H9 (cell line): ENCODE measurements around the gene RCAN2. TPM values are rescaled to one million over a fixed set of nuclear protein-coding genes. Genes with fewer than 3 reads are reported as not detected.

Source experiments
- DNase-seq: peaks from one replicate; pipeline ENCODE4 v3.0.0-alpha.2; 2017
- H2AFZ ChIP-seq: one replicate; pipeline ENCODE4 v1.6.1; 2013; ENCODE audit warnings: mild to moderate bottlenecking, low read length, control low read depth, moderate library complexity
- H2AK5ac ChIP-seq: 2 replicates; pipeline ENCODE4 v1.6.1; 2013; ENCODE audit warnings: low read length, control low read depth, mixed read lengths; ENCODE audit not compliant: insufficient read length
- H2BK120ac ChIP-seq: one replicate; pipeline ENCODE4 v1.6.1; 2013; ENCODE audit warnings: low read depth, mild to moderate bottlenecking, low read length, control low read depth, inconsistent platforms; ENCODE audit not compliant: poor library complexity, severe bottlenecking
- H2BK12ac ChIP-seq: 2 replicates; pipeline ENCODE4 v1.6.1; 2013; ENCODE audit warnings: low read length, control low read depth, mixed read lengths, low read depth; ENCODE audit not compliant: insufficient read length
- H2BK15ac ChIP-seq: 2 replicates; pipeline ENCODE4 v1.6.1; 2013; ENCODE audit warnings: low read depth, low read length, control low read depth
- H2BK20ac ChIP-seq: one replicate; pipeline ENCODE4 v1.6.1; 2013; ENCODE audit warnings: low read depth, mild to moderate bottlenecking, low read length, control low read depth, inconsistent platforms; ENCODE audit not compliant: poor library complexity, severe bottlenecking
- H2BK5ac ChIP-seq: 2 replicates; pipeline ENCODE4 v1.6.1; 2013; ENCODE audit warnings: low read length, control low read depth, mixed read lengths; ENCODE audit not compliant: insufficient read length
- H3K14ac ChIP-seq: 2 replicates; pipeline ENCODE4 v1.6.1; 2013; ENCODE audit warnings: low read length, control low read depth; ENCODE audit not compliant: insufficient read depth
- H3K18ac ChIP-seq: 2 replicates; pipeline ENCODE4 v1.6.1; 2013; ENCODE audit warnings: low read depth, mild to moderate bottlenecking, mixed read lengths, low read length, control low read depth; ENCODE audit not compliant: insufficient read length
- H3K23ac ChIP-seq: 2 replicates; pipeline ENCODE4 v1.6.1; 2013; ENCODE audit warnings: low read length, control low read depth, mixed read lengths, low read depth; ENCODE audit not compliant: insufficient read length
- H3K23me2 ChIP-seq: 2 replicates; pipeline ENCODE4 v1.6.1; 2013; ENCODE audit warnings: low read depth, mild to moderate bottlenecking, mixed read lengths, low read length, control low read depth; ENCODE audit not compliant: insufficient read length, poor library complexity, severe bottlenecking
- H3K27ac ChIP-seq: 2 replicates; pipeline ENCODE4 v1.5.1; 2013; ENCODE audit warnings: low read length, control low read depth, mixed read lengths, low read depth; ENCODE audit not compliant: insufficient read length
- H3K27me3 ChIP-seq: 2 replicates; pipeline ENCODE4 v1.6.1; 2013; ENCODE audit warnings: low read length, control low read depth, inconsistent platforms; ENCODE audit not compliant: insufficient read depth
- H3K4ac ChIP-seq: 2 replicates; pipeline ENCODE4 v1.6.1; 2013; ENCODE audit warnings: low read depth, mild to moderate bottlenecking, control low read depth, inconsistent platforms, low read length, moderate library complexity
- H3K4me1 ChIP-seq: 2 replicates; pipeline ENCODE4 v1.6.1; 2013; ENCODE audit warnings: low read length, control low read depth, inconsistent platforms; ENCODE audit not compliant: insufficient read depth
- H3K4me2 ChIP-seq: 2 replicates; pipeline ENCODE4 v1.6.1; 2013; ENCODE audit warnings: low read length, control low read depth, mixed read lengths; ENCODE audit not compliant: insufficient read length, insufficient read depth
- H3K56ac ChIP-seq: 2 replicates; pipeline ENCODE4 v1.6.1; 2013; ENCODE audit warnings: low read depth, mild to moderate bottlenecking, mixed read lengths, low read length, control low read depth; ENCODE audit not compliant: insufficient read length
- H3K79me1 ChIP-seq: 2 replicates; pipeline ENCODE4 v1.6.1; 2013; ENCODE audit warnings: low read depth, mild to moderate bottlenecking, moderate library complexity, low read length, control low read depth, inconsistent platforms; ENCODE audit not compliant: insufficient read depth, poor library complexity, severe bottlenecking
- H3K79me2 ChIP-seq: 2 replicates; pipeline ENCODE4 v1.6.1; 2013; ENCODE audit warnings: low read length, control low read depth, inconsistent platforms; ENCODE audit not compliant: insufficient read depth
- H3K9ac ChIP-seq: 2 replicates; pipeline ENCODE4 v1.6.1; 2013; ENCODE audit warnings: low read length, control low read depth, mixed read lengths; ENCODE audit not compliant: insufficient read length; ENCODE audit errors: extremely low read depth
- H3K9me3 ChIP-seq: one replicate; pipeline ENCODE4 v1.6.1; 2013; ENCODE audit warnings: low read depth, low read length, inconsistent platforms; ENCODE audit not compliant: control insufficient read depth
- H3T11ph ChIP-seq: one replicate; pipeline ENCODE4 v1.6.1; 2013; ENCODE audit warnings: mild to moderate bottlenecking, low read length, control low read depth, inconsistent platforms
- H4K20me1 ChIP-seq: one replicate; pipeline ENCODE4 v1.6.1; 2013; ENCODE audit not compliant: control insufficient read depth, insufficient read length, insufficient read depth
- H4K5ac ChIP-seq: 2 replicates; pipeline ENCODE4 v1.6.1; 2013; ENCODE audit warnings: low read depth, mild to moderate bottlenecking, mixed read lengths, low read length, control low read depth; ENCODE audit not compliant: insufficient read length
- H4K8ac ChIP-seq: replicated peaks from 2 replicates; pipeline ENCODE4 v1.6.1; 2013; ENCODE audit warnings: low read length, control low read depth, mixed read lengths, low read depth; ENCODE audit not compliant: insufficient read length
- H4K91ac ChIP-seq: 2 replicates; pipeline ENCODE4 v1.6.1; 2013; ENCODE audit warnings: low read depth, mild to moderate bottlenecking, moderate library complexity, mixed read lengths, low read length, control low read depth; ENCODE audit not compliant: insufficient read length
- H3K27ac Mint-ChIP-seq, 3 experiments: 2 replicates in 2 of 3; 3 replicates in 1 of 3; pipeline ENCODE4 v1.8.0; 2020 to 2021; ENCODE audit warnings: mixed read lengths in 3 of 3, mild to moderate bottlenecking in 1 of 3, moderate library complexity in 1 of 3
- H3K27me3 Mint-ChIP-seq: 2 replicates; pipeline ENCODE4 v1.8.0; 2021; ENCODE audit warnings: low read depth, mild to moderate bottlenecking, moderate library complexity, mixed read lengths
- H3K36me3 Mint-ChIP-seq, 3 experiments: 2 replicates in 2 of 3; 3 replicates in 1 of 3; pipeline ENCODE4 v1.8.0; 2020 to 2021; ENCODE audit warnings: low read depth in 3 of 3, mixed read lengths in 3 of 3; ENCODE audit not compliant: insufficient read depth in 1 of 3
- H3K4me1 Mint-ChIP-seq, 2 experiments: 2 replicates each; pipeline ENCODE4 v1.8.0; 2020; ENCODE audit warnings: mixed read lengths in 2 of 2
- H3K4me3 Mint-ChIP-seq, 2 experiments: 2 replicates in 1 of 2; 3 replicates in 1 of 2; pipeline ENCODE4 v1.8.0; 2020 to 2021; ENCODE audit warnings: mild to moderate bottlenecking in 2 of 2, mixed read lengths in 2 of 2, moderate library complexity in 1 of 2
- H3K9me3 Mint-ChIP-seq, 2 experiments: 2 replicates in 1 of 2; 3 replicates in 1 of 2; pipeline ENCODE4 v1.8.0; 2020; ENCODE audit warnings: mild to moderate bottlenecking in 2 of 2, mixed read lengths in 2 of 2, moderate library complexity in 1 of 2
- WGBS: extraction: QIAGEN DNeasy Blood & Tissue Kit; methylation state at CpG from one replicate; pipeline ENCODE4 v1.1.7; 2013; ENCODE audit warnings: missing lambda C conversion rate, low lambda C conversion rate, mixed read lengths; ENCODE audit not compliant: insufficient read length; ENCODE audit errors: extremely low coverage; 5-methylcytosine and 5-hydroxymethylcytosine counted together
- total RNA-seq: library from RNA; stranded (reverse); gene quantifications from 2 replicates; pipeline ENCODE4 v1.2.1, GENCODE V29; 2021
- TF ChIP-seq, protein P1 (sequence below): fragments of 200-600 bp; sonication (generic); conservative IDR thresholded peaks from 3 replicates; pipeline ENCODE4 v1.8.0; 2021; ENCODE audit warnings: antibody characterized with exemption, mild to moderate bottlenecking

RCAN2 gene
- total RNA-seq, 1 experiment from 2014 or later, result 3.0 TPM

DNA sequence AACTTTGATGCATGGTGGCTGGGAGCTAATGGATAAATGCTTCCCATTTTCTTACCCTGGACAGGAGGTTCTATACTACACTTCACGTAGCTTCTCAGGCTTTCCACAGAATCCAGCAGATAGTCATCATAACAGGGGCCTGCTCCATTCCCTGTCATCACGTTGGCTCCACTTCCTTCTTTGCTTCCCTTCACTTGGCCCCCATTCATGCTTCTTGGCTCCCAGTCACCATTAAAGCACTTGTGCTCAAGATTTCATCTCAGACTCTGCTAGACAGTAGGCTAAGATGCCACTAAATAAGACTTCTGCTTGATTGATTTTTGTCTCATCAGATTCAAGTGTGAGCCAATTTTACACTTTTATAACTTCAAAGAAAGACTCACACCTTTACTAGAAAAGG lies 186.0 kb downstream of the RCAN2 start:
- Mint-ChIP-seq H3K27ac (no peak overlapping the region), H3K36me3 (no peaks in the 10 kb centered on the region), H3K27me3 (no peaks in the 10 kb centered on the region; the same call in 1 of the 2 replicates), H3K4me1 (no peaks in the 10 kb centered on the region), H3K4me3 (no peak overlapping the region; a peak in 1 of 5 replicates), H3K9me3 (no peaks in the 10 kb centered on the region)
- no peaks in the 10 kb centered on the region for H3K23me2 ChIP-seq
- no peaks in the 10 kb centered on the region for H3K9me3 ChIP-seq
- no peak overlapping the region for H2BK5ac ChIP-seq
- no peak overlapping the region for H3K4me2 ChIP-seq
- H2BK120ac ChIP-seq, result no peak overlapping the region
- no peaks in the 10 kb centered on the region for H3K4me1 ChIP-seq
- H3K9ac ChIP-seq, result no peak overlapping the region
- no peak overlapping the region for H2AFZ ChIP-seq
- no peak overlapping the region for H3K4ac ChIP-seq
- TF ChIP-seq, protein P1, sequence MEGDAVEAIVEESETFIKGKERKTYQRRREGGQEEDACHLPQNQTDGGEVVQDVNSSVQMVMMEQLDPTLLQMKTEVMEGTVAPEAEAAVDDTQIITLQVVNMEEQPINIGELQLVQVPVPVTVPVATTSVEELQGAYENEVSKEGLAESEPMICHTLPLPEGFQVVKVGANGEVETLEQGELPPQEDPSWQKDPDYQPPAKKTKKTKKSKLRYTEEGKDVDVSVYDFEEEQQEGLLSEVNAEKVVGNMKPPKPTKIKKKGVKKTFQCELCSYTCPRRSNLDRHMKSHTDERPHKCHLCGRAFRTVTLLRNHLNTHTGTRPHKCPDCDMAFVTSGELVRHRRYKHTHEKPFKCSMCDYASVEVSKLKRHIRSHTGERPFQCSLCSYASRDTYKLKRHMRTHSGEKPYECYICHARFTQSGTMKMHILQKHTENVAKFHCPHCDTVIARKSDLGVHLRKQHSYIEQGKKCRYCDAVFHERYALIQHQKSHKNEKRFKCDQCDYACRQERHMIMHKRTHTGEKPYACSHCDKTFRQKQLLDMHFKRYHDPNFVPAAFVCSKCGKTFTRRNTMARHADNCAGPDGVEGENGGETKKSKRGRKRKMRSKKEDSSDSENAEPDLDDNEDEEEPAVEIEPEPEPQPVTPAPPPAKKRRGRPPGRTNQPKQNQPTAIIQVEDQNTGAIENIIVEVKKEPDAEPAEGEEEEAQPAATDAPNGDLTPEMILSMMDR, result no peak
- H2BK15ac ChIP-seq, result no peak overlapping the region
- no peak overlapping the region for H4K91ac ChIP-seq
- no peak overlapping the region for H3K27ac ChIP-seq
- no peak overlapping the region for H2BK12ac ChIP-seq
- no peak overlapping the region for H3T11ph ChIP-seq
- H3K79me2 ChIP-seq, result no peaks in the 10 kb centered on the region
- WGBS, result no CpG with 5 or more reads among the region's 2 CpGs
- peaks cover 2% of the 10 kb centered on the region for H4K20me1 ChIP-seq
- no peaks in the 10 kb centered on the region for H3K79me1 ChIP-seq
- H4K5ac ChIP-seq, result no peak overlapping the region
- H3K23ac ChIP-seq, result no peak overlapping the region
- no peak overlapping the region for H3K56ac ChIP-seq
- H4K8ac ChIP-seq, result no peak overlapping the region
- no peak overlapping the region for H3K14ac ChIP-seq
- no peak overlapping the region for H2AK5ac ChIP-seq
- no peak overlapping the region for H3K18ac ChIP-seq
- no peaks in the 10 kb centered on the region for H3K27me3 ChIP-seq
- no peak overlapping the region for H2BK20ac ChIP-seq
- no peak for DNase-seq
